ENCODE measurements around the gene USPL1.
"Not testable (repeated sequence)": the region's sequence is repeated elsewhere in the genome, so short reads cannot be mapped to it uniquely, and the experiment has no call there.

The USPL1 gene

GRCh38 chr13:30617315-30618185 lies at the start of gene USPL1:
Gene USPL1 (plus strand): TSS chr13:30617920. CDS start chr13:30621141, 3,221 bp downstream.
- peak; percentile 87 to 99 (median 93) for DNase-seq (ENCODE audit: low read depth in 2 of 3, low spot score in 2 of 3)

- DNase-seq (ENCODE audit: low read depth in 2 of 3, low spot score in 2 of 3), result no peak
Measured at GRCh38 chr13:30569901-30570576, 47.7 kb upstream of the USPL1 start.

- no peak for DNase-seq (ENCODE audit: low read depth in 2 of 3, low spot score in 2 of 3)
Measured at GRCh38 chr13:30570691-30571090, 47.0 kb upstream of the USPL1 start.

- no peak for DNase-seq (ENCODE audit: low read depth in 2 of 3, low spot score in 2 of 3)
Measured at GRCh38 chr13:30572859-30573275, 44.9 kb upstream of the USPL1 start.

- DNase-seq (ENCODE audit: low read depth in 2 of 3, low spot score in 2 of 3), result no peak
Measured at GRCh38 chr13:30576528-30576927, 41.2 kb upstream of the USPL1 start.

GRCh38 chr13:30577401-30577852 lies 40.3 kb upstream of the USPL1 start:
- DNase-seq (ENCODE audit: low read depth in 2 of 3, low spot score in 2 of 3), result no peak

- DNase-seq (ENCODE audit: low read depth in 2 of 3, low spot score in 2 of 3), result no peak
Measured at GRCh38 chr13:30580852-30581502, 36.7 kb upstream of the USPL1 start.

- DNase-seq (ENCODE audit: low read depth in 2 of 3, low spot score in 2 of 3), result no peak
Measured at GRCh38 chr13:30581582-30581981, 36.1 kb upstream of the USPL1 start.

GRCh38 chr13:30584051-30584731 lies 33.5 kb upstream of the USPL1 start:
- DNase-seq (ENCODE audit: low read depth in 2 of 3, low spot score in 2 of 3), result no peak

- DNase-seq (ENCODE audit: low read depth in 2 of 3, low spot score in 2 of 3), result no peak
Measured at GRCh38 chr13:30585748-30586262, 31.9 kb upstream of the USPL1 start.

GRCh38 chr13:30587231-30587630 lies 30.5 kb upstream of the USPL1 start:
- DNase-seq (ENCODE audit: low read depth in 2 of 3, low spot score in 2 of 3), result no peak

- DNase-seq (ENCODE audit: low read depth in 2 of 3, low spot score in 2 of 3), result no peak
Measured at GRCh38 chr13:30587739-30588138, 30.0 kb upstream of the USPL1 start.

- DNase-seq (ENCODE audit: low read depth in 2 of 3, low spot score in 2 of 3), result no peak
Measured at GRCh38 chr13:30593001-30593400, 24.7 kb upstream of the USPL1 start.

- DNase-seq (ENCODE audit: low read depth in 2 of 3, low spot score in 2 of 3), result no peak
Measured at GRCh38 chr13:30600496-30600895, 17.2 kb upstream of the USPL1 start.

- no peak for DNase-seq (ENCODE audit: low read depth in 2 of 3, low spot score in 2 of 3)
Measured at GRCh38 chr13:30601836-30602235, 15.9 kb upstream of the USPL1 start.

- no peak for DNase-seq (ENCODE audit: low read depth in 2 of 3, low spot score in 2 of 3)
Measured at GRCh38 chr13:30605052-30605451, 12.7 kb upstream of the USPL1 start.

GRCh38 chr13:30607186-30607585 lies 10.5 kb upstream of the USPL1 start:
- DNase-seq (ENCODE audit: low read depth in 2 of 3, low spot score in 2 of 3), result not testable (repeated sequence)

- peak in 2 of 3 experiments; percentile 11 to 17 for DNase-seq (ENCODE audit: low read depth in 2 of 3, low spot score in 2 of 3)
Measured at GRCh38 chr13:30607908-30608307, 9.8 kb upstream of the USPL1 start.

GRCh38 chr13:30608364-30608763 lies 9.4 kb upstream of the USPL1 start:
- DNase-seq (ENCODE audit: low read depth in 2 of 3, low spot score in 2 of 3), result no peak

GRCh38 chr13:30610311-30610710 lies 7.4 kb upstream of the USPL1 start:
- DNase-seq (ENCODE audit: low read depth in 2 of 3, low spot score in 2 of 3), result no peak

- no peak for DNase-seq (ENCODE audit: low read depth in 2 of 3, low spot score in 2 of 3)
Measured at GRCh38 chr13:30615481-30615865, 2.2 kb upstream of the USPL1 start.

Data from activated CD8-positive, alpha-beta memory T cell treated with anti-CD3 and anti-CD28 coated beads for 48 hours (primary cell).